ENCODE data around the gene METTL23. TPM values are rescaled to one million over a fixed set of nuclear protein-coding genes. Genes with fewer than 3 reads are reported as not detected.
"Not testable (repeated sequence)": the region's sequence is repeated elsewhere in the genome, so short reads cannot be mapped to it uniquely, and the experiment has no call there.

Gene METTL23
- total and polyA plus RNA-seq, 2 donors, result 38.3 to 70.1 TPM

DNA sequence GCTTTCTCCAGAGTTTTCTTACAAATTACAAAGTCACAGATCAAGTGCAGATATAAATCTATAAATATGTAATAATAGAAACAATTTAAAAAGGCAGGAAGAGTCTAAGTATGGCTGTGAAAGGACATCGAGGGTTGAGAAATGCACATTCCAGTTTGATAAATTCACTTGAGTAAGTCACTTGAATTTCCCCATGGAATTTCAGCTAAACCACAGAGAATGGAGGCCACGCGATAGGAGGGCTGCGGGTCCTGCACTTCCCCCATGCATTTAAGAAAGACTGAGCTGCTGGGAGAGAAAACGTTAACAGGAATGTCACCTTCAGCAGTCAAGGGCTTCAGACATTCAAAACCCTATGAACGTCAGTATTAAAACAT, 9.8 kb upstream of the METTL23 start:
- Histone ChIP-seq H3K27ac (ENCODE audit: low read depth in 1 of 2, low read length in 1 of 2) (no peak overlapping the region), H3K4me3 (ENCODE audit: low read length in 2 of 2) (no peak overlapping the region), H3K9me3 (ENCODE audit: control insufficient read depth in 2 of 2, insufficient read depth in 1 of 2, low read length in 1 of 2) (no peaks in the 10 kb centered on the region), H3K27me3 (ENCODE audit: control insufficient read depth in 2 of 2, insufficient read depth in 1 of 2, low read length in 1 of 2) (no peaks in the 10 kb centered on the region), H3K4me1 (ENCODE audit: control insufficient read depth in 2 of 2, insufficient read depth in 2 of 2, low read length in 2 of 2) (peaks cover 21 to 30% of the 10 kb centered on the region in 2 donors), H3K36me3 (ENCODE audit: control insufficient read depth in 2 of 2, insufficient read depth in 2 of 2, low read length in 1 of 2) (peaks cover 62 to 75% of the 10 kb centered on the region in 2 donors)
- WGBS, result 98% methylated on average over 6 of the region's 6 CpGs
- DNase-seq (ENCODE audit: low read depth in 6 of 9, low spot score in 9 of 9), result no peak

DNA sequence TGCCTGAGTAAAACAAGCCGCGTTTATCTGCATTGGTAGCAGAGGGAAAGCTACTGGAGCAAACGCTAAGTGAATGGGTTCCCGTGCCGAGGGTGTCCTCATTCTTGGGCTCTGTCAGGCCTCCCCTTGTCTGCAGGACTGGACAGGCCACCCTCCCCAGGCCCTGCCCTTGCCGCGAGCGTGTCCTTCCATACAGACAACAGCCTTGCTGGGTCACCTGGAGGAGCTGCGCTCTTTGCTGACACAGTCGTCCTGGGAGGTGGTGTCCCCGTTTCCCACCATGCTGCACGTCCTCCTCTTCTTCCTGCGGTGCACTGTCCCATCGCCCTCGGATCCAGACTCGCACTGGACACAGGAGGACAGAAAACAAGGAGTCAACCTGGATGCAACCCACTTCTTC, 8.1 kb upstream of the METTL23 start:
- Histone ChIP-seq H3K4me1 (ENCODE audit: control insufficient read depth in 2 of 2, insufficient read depth in 2 of 2, low read length in 2 of 2) (peaks cover 20 to 22% of the 10 kb centered on the region in 2 donors), H3K27ac (ENCODE audit: low read depth in 1 of 2, low read length in 1 of 2) (no peak overlapping the region), H3K27me3 (ENCODE audit: control insufficient read depth in 2 of 2, insufficient read depth in 1 of 2, low read length in 1 of 2) (no peaks in the 10 kb centered on the region), H3K9me3 (ENCODE audit: control insufficient read depth in 2 of 2, insufficient read depth in 1 of 2, low read length in 1 of 2) (no peaks in the 10 kb centered on the region), H3K36me3 (ENCODE audit: control insufficient read depth in 2 of 2, insufficient read depth in 2 of 2, low read length in 1 of 2) (peaks cover 74 to 84% of the 10 kb centered on the region in 2 donors), H3K4me3 (ENCODE audit: low read length in 2 of 2) (no peak overlapping the region)
- no peak for DNase-seq (ENCODE audit: low read depth in 6 of 9, low spot score in 9 of 9)
- 98% methylated on average over 16 of the region's 16 CpGs for WGBS

DNA sequence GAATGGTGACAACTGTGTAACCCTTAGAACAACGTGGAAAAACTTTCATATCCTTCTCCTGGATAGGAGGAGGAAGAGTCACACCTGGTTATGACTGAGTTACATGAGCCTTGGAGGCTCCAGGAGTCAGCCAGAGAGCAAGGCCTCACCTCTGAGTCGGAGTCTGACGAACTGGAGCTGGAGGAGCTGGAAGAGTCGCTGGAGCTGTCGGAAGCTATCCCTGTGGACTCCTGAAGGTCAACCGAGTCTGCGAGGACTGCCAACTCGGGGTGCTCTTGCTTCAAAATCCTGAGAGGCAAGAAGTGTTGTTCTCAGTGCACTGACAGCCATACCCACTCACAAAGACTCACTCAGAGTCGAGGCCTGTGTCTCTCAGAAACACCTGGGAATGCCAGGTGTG, 6.4 kb upstream of the METTL23 start:
- H3K27me3 ChIP-seq (ENCODE audit: control insufficient read depth in 2 of 2, insufficient read depth in 1 of 2, low read length in 1 of 2), result no peaks in the 10 kb centered on the region
- H3K9me3 ChIP-seq (ENCODE audit: control insufficient read depth in 2 of 2, insufficient read depth in 1 of 2, low read length in 1 of 2), result no peaks in the 10 kb centered on the region
- no peak for DNase-seq (ENCODE audit: low read depth in 6 of 9, low spot score in 9 of 9)
- WGBS, result 98% methylated on average over 9 of the region's 9 CpGs
- no peak overlapping the region for H3K4me3 ChIP-seq (ENCODE audit: low read length in 2 of 2)
- no peak overlapping the region for H3K27ac ChIP-seq (ENCODE audit: low read depth in 1 of 2, low read length in 1 of 2)
- H3K36me3 ChIP-seq (ENCODE audit: control insufficient read depth in 2 of 2, insufficient read depth in 2 of 2, low read length in 1 of 2), result peaks cover 78 to 88% of the 10 kb centered on the region in 2 donors
- H3K4me1 ChIP-seq (ENCODE audit: control insufficient read depth in 2 of 2, insufficient read depth in 2 of 2, low read length in 2 of 2), result peaks cover 11 to 14% of the 10 kb centered on the region in 2 donors

DNA sequence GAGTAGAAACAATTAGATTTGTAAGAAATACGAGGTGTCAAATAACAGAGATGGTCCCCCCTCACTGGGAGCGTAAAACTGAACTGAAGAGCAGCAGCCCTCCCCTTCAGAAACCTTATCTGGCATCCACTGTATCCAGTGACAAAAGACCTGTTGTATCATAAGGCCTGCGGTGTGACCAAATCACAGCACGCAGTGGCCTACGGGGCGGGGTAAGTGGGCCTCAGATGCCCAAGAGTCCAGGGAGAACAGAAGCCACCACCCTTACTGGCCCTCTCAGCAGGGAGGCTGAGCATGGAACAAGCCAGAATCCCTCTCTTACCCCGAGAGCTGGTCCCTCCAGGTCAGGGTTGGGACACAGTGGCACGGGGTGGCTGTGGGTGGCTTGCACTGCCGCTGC, 5.7 kb upstream of the METTL23 start:
- Histone ChIP-seq H3K4me3 (ENCODE audit: low read length in 2 of 2) (no peak overlapping the region), H3K36me3 (ENCODE audit: control insufficient read depth in 2 of 2, insufficient read depth in 2 of 2, low read length in 1 of 2) (peaks cover 71 to 80% of the 10 kb centered on the region in 2 donors), H3K4me1 (ENCODE audit: control insufficient read depth in 2 of 2, insufficient read depth in 2 of 2, low read length in 2 of 2) (peaks cover 10 to 15% of the 10 kb centered on the region in 2 donors), H3K27ac (ENCODE audit: low read depth in 1 of 2, low read length in 1 of 2) (peak overlapping the region in 1 of 2 donors; percentile 5), H3K27me3 (ENCODE audit: control insufficient read depth in 2 of 2, insufficient read depth in 1 of 2, low read length in 1 of 2) (no peaks in the 10 kb centered on the region), H3K9me3 (ENCODE audit: control insufficient read depth in 2 of 2, insufficient read depth in 1 of 2, low read length in 1 of 2) (no peaks in the 10 kb centered on the region)
- 99% methylated on average over 9 of the region's 9 CpGs for WGBS
- DNase-seq (ENCODE audit: low read depth in 6 of 9, low spot score in 9 of 9), result no peak

DNA sequence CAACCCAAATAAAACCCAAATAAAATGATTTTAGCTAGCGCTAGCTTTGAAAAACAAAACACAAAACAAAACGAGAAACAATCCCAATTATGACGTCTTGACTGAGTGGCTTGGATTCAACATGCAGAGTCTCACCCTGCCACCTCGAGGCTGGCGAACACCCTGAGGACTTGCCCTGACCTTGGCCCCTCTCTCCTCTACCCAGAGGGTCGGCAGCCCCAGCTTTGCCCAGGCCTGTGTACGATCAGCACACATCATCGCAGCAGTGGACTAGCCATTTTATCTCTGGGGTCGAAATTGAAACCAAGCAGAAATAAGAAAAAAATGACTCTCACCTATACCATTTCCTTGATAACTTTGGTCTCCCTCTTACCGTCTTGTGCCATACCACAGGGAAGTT, 5.2 kb upstream of the METTL23 start:
- Histone ChIP-seq H3K4me1 (ENCODE audit: control insufficient read depth in 2 of 2, insufficient read depth in 2 of 2, low read length in 2 of 2) (peaks cover 8 to 15% of the 10 kb centered on the region in 2 donors), H3K27ac (ENCODE audit: low read depth in 1 of 2, low read length in 1 of 2) (no peak overlapping the region), H3K4me3 (ENCODE audit: low read length in 2 of 2) (no peak overlapping the region), H3K36me3 (ENCODE audit: control insufficient read depth in 2 of 2, insufficient read depth in 2 of 2, low read length in 1 of 2) (peaks cover 66 to 75% of the 10 kb centered on the region in 2 donors), H3K9me3 (ENCODE audit: control insufficient read depth in 2 of 2, insufficient read depth in 1 of 2, low read length in 1 of 2) (no peaks in the 10 kb centered on the region), H3K27me3 (ENCODE audit: control insufficient read depth in 2 of 2, insufficient read depth in 1 of 2, low read length in 1 of 2) (no peaks in the 10 kb centered on the region)
- 98% methylated on average over 10 of the region's 10 CpGs for WGBS
- no peak for DNase-seq (ENCODE audit: low read depth in 6 of 9, low spot score in 9 of 9)

DNA sequence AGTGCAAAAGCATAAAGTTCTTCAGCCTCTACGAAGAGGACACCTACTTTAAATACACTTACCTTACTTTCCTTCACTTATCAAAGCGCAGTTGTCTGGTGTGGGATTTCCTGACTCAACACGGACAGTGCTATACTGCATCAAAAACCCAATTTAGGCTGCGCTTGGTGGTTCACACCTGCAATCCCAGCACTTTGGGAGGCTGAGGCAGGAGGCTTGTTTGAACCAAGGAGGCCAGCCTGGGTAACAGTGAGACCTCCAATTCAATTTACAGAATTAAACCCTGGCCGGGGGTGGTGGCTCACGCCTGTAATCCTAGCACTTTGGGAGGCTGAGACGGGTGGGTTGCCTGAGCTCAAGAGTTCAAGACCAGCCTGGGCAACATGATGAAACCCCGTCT, 4.4 kb upstream of the METTL23 start:
- no peak overlapping the region for H3K27ac ChIP-seq (ENCODE audit: low read depth in 1 of 2, low read length in 1 of 2)
- no peaks in the 10 kb centered on the region for H3K27me3 ChIP-seq (ENCODE audit: control insufficient read depth in 2 of 2, insufficient read depth in 1 of 2, low read length in 1 of 2)
- peaks cover 7 to 17% of the 10 kb centered on the region in 2 donors for H3K4me1 ChIP-seq (ENCODE audit: control insufficient read depth in 2 of 2, insufficient read depth in 2 of 2, low read length in 2 of 2)
- WGBS, result 99% methylated on average over 8 of the region's 8 CpGs
- peaks cover 63 to 67% of the 10 kb centered on the region in 2 donors for H3K36me3 ChIP-seq (ENCODE audit: control insufficient read depth in 2 of 2, insufficient read depth in 2 of 2, low read length in 1 of 2)
- DNase-seq (ENCODE audit: low read depth in 6 of 9, low spot score in 9 of 9), result no peak
- H3K9me3 ChIP-seq (ENCODE audit: control insufficient read depth in 2 of 2, insufficient read depth in 1 of 2, low read length in 1 of 2), result no peaks in the 10 kb centered on the region
- no peak overlapping the region for H3K4me3 ChIP-seq (ENCODE audit: low read length in 2 of 2)

DNA sequence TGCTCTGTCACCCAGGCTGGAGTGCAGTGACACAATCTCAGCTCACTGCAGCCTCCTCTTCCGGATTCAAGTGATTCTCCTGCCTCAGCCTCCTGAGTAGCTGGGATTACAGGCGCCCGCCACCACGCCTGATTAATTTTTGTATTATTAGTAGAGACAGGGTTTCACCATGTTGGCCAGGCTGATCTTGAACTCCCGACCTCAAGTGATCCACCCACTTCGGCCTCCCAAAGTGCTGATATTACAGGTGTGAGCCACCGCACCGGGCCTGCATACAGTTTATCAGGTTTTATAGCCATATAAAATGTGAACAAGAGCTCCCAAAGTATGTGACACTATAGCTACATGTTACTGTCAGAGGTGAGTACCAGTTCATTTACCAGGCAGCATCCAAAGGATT, 3.7 kb upstream of the METTL23 start:
- 97% methylated on average over 8 of the region's 8 CpGs for WGBS
- H3K9me3 ChIP-seq (ENCODE audit: control insufficient read depth in 2 of 2, insufficient read depth in 1 of 2, low read length in 1 of 2); H3K27ac ChIP-seq (ENCODE audit: low read depth in 1 of 2, low read length in 1 of 2); H3K4me3 ChIP-seq (ENCODE audit: low read length in 2 of 2); DNase-seq (ENCODE audit: low read depth in 6 of 9, low spot score in 9 of 9); H3K27me3 ChIP-seq (ENCODE audit: control insufficient read depth in 2 of 2, insufficient read depth in 1 of 2, low read length in 1 of 2): not testable (repeated sequence)
- Histone ChIP-seq H3K4me1 (ENCODE audit: control insufficient read depth in 2 of 2, insufficient read depth in 2 of 2, low read length in 2 of 2) (peaks cover 14 to 24% of the 10 kb centered on the region in 2 donors), H3K36me3 (ENCODE audit: control insufficient read depth in 2 of 2, insufficient read depth in 2 of 2, low read length in 1 of 2) (peaks cover 61 to 63% of the 10 kb centered on the region in 2 donors)

DNA sequence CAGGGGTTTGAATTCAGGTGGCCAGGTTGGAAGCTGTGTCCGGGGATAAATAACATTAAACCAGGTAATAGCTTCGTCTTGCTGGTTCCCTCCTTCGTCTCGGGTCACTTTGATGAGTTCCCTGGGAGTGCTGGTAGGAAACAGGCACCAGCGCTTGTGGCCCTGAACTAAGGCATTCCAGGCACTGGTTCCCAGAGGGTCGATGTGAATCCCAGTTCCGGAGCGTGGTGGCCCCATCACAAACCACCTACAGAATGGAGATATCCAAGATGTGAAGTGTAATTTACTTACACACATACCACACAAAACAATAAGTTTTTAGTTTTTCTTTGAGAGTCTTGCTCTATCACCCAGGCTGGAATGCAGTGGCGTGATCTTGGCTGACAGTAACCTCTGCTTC, 2.8 kb upstream of the METTL23 start:
- DNase-seq (ENCODE audit: low read depth in 6 of 9, low spot score in 9 of 9), result no peak
- H3K27me3 ChIP-seq (ENCODE audit: control insufficient read depth in 2 of 2, insufficient read depth in 1 of 2, low read length in 1 of 2), result no peaks in the 10 kb centered on the region
- H3K4me3 ChIP-seq (ENCODE audit: low read length in 2 of 2), result no peak overlapping the region
- no peaks in the 10 kb centered on the region for H3K9me3 ChIP-seq (ENCODE audit: control insufficient read depth in 2 of 2, insufficient read depth in 1 of 2, low read length in 1 of 2)
- no peak overlapping the region for H3K27ac ChIP-seq (ENCODE audit: low read depth in 1 of 2, low read length in 1 of 2)
- H3K4me1 ChIP-seq (ENCODE audit: control insufficient read depth in 2 of 2, insufficient read depth in 2 of 2, low read length in 2 of 2), result peaks cover 17 to 27% of the 10 kb centered on the region in 2 donors
- peaks cover 52 to 55% of the 10 kb centered on the region in 2 donors for H3K36me3 ChIP-seq (ENCODE audit: control insufficient read depth in 2 of 2, insufficient read depth in 2 of 2, low read length in 1 of 2)
- WGBS, result over 99% methylated on average over 9 of the region's 9 CpGs

DNA sequence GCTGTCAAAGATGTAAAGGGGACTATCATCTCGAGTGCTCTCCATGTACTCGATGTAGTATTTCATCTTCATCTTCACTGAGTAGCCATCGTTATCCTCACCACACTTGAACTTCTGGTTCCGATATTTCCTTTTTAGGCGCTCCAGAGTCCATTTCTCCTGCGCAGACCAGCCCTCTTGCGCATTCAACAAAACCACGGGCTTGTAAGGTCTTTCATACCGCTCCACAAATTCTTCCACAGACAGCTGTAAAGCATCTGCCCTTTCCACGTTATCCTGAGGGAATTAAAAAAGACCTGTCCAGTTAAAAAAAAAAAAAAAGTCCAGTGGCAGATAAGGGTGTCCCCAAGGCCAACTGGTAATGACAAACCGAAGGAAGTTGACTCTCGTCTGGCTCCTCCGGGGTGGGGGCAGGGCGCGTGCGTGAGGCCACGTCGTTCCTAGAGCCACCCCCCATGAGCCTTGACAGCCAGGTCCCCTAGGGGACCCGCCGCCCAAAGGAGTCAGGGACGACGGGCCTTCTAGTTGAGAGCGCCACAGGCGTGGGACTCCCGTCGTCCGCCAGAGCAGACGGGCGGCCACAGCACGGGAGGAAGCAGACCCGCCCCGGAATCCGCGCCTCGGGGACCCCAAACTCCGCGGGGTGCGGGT, 934 bp upstream of the METTL23 start:
- H3K27me3 ChIP-seq (ENCODE audit: control insufficient read depth in 2 of 2, insufficient read depth in 1 of 2, low read length in 1 of 2), result no peaks in the 10 kb centered on the region
- no peaks in the 10 kb centered on the region for H3K9me3 ChIP-seq (ENCODE audit: control insufficient read depth in 2 of 2, insufficient read depth in 1 of 2, low read length in 1 of 2)
- 11% methylated on average over 38 of the region's 38 CpGs for WGBS
- peaks cover 17 to 31% of the 10 kb centered on the region in 2 donors for H3K4me1 ChIP-seq (ENCODE audit: control insufficient read depth in 2 of 2, insufficient read depth in 2 of 2, low read length in 2 of 2)
- DNase-seq (ENCODE audit: low read depth in 6 of 9, low spot score in 9 of 9), result peak in 2 of 9 donors; percentile 58 to 77
- H3K36me3 ChIP-seq (ENCODE audit: control insufficient read depth in 2 of 2, insufficient read depth in 2 of 2, low read length in 1 of 2), result peaks cover 36 to 47% of the 10 kb centered on the region in 2 donors
- H3K4me3 ChIP-seq (ENCODE audit: low read length in 2 of 2), result peak overlapping the region; percentile 59 to 99
- peak overlapping the region; percentile 99 to 100 for H3K27ac ChIP-seq (ENCODE audit: low read depth in 1 of 2, low read length in 1 of 2)

Measured in thymus (tissue), 11 donors.